Measurements from ENCODE around the gene TSPAN3. TPM values are rescaled to one million over a fixed set of nuclear protein-coding genes. Genes with fewer than 3 reads are reported as not detected.
A peak's percentile ranks its signal among the peaks of the same experiment; 100 is the strongest.

The TSPAN3 gene
- total RNA-seq, 1 experiment from 2014 or later: 84.9 TPM

GRCh38 chr15:77119446-77119845 is 48.5 kb upstream of the TSPAN3 start (continued):
- TF ChIP-seq, protein P1, sequence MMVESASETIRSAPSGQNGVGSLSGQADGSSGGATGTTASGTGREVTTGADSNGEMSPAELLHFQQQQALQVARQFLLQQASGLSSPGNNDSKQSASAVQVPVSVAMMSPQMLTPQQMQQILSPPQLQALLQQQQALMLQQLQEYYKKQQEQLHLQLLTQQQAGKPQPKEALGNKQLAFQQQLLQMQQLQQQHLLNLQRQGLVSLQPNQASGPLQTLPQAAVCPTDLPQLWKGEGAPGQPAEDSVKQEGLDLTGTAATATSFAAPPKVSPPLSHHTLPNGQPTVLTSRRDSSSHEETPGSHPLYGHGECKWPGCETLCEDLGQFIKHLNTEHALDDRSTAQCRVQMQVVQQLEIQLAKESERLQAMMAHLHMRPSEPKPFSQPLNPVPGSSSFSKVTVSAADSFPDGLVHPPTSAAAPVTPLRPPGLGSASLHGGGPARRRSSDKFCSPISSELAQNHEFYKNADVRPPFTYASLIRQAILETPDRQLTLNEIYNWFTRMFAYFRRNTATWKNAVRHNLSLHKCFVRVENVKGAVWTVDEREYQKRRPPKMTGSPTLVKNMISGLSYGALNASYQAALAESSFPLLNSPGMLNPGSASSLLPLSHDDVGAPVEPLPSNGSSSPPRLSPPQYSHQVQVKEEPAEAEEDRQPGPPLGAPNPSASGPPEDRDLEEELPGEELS (CRISPR knock-in tag; IDR thresholded peaks at IDR 0.05): no peak
- TF ChIP-seq GTF2I (CRISPR knock-in tag; conservative IDR thresholded peaks at IDR 0.05) (no peak), MYBL2 (CRISPR knock-in tag; IDR thresholded peaks at IDR 0.05) (no peak), CTCF (IDR thresholded peaks at IDR 0.05) (no peak), CREM (CRISPR knock-in tag; IDR thresholded peaks at IDR 0.05) (no peak), JUN (CRISPR knock-in tag; IDR thresholded peaks at IDR 0.05) (no peak)
- TF ChIP-seq, protein P2, sequence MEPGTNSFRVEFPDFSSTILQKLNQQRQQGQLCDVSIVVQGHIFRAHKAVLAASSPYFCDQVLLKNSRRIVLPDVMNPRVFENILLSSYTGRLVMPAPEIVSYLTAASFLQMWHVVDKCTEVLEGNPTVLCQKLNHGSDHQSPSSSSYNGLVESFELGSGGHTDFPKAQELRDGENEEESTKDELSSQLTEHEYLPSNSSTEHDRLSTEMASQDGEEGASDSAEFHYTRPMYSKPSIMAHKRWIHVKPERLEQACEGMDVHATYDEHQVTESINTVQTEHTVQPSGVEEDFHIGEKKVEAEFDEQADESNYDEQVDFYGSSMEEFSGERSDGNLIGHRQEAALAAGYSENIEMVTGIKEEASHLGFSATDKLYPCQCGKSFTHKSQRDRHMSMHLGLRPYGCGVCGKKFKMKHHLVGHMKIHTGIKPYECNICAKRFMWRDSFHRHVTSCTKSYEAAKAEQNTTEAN (CRISPR knock-in tag; IDR thresholded peaks at IDR 0.05): no peak
- TF ChIP-seq, protein P3, sequence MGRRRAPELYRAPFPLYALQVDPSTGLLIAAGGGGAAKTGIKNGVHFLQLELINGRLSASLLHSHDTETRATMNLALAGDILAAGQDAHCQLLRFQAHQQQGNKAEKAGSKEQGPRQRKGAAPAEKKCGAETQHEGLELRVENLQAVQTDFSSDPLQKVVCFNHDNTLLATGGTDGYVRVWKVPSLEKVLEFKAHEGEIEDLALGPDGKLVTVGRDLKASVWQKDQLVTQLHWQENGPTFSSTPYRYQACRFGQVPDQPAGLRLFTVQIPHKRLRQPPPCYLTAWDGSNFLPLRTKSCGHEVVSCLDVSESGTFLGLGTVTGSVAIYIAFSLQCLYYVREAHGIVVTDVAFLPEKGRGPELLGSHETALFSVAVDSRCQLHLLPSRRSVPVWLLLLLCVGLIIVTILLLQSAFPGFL (CRISPR knock-in tag; IDR thresholded peaks at IDR 0.05; ENCODE audit: borderline replicate concordance): no peak
- TF ChIP-seq, protein P4, sequence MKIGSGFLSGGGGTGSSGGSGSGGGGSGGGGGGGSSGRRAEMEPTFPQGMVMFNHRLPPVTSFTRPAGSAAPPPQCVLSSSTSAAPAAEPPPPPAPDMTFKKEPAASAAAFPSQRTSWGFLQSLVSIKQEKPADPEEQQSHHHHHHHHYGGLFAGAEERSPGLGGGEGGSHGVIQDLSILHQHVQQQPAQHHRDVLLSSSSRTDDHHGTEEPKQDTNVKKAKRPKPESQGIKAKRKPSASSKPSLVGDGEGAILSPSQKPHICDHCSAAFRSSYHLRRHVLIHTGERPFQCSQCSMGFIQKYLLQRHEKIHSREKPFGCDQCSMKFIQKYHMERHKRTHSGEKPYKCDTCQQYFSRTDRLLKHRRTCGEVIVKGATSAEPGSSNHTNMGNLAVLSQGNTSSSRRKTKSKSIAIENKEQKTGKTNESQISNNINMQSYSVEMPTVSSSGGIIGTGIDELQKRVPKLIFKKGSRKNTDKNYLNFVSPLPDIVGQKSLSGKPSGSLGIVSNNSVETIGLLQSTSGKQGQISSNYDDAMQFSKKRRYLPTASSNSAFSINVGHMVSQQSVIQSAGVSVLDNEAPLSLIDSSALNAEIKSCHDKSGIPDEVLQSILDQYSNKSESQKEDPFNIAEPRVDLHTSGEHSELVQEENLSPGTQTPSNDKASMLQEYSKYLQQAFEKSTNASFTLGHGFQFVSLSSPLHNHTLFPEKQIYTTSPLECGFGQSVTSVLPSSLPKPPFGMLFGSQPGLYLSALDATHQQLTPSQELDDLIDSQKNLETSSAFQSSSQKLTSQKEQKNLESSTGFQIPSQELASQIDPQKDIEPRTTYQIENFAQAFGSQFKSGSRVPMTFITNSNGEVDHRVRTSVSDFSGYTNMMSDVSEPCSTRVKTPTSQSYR (CRISPR knock-in tag; IDR thresholded peaks at IDR 0.05): no peak
- TF ChIP-seq, protein P5, sequence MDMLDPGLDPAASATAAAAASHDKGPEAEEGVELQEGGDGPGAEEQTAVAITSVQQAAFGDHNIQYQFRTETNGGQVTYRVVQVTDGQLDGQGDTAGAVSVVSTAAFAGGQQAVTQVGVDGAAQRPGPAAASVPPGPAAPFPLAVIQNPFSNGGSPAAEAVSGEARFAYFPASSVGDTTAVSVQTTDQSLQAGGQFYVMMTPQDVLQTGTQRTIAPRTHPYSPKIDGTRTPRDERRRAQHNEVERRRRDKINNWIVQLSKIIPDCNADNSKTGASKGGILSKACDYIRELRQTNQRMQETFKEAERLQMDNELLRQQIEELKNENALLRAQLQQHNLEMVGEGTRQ (CRISPR knock-in tag; IDR thresholded peaks at IDR 0.05): no peak
- TF ChIP-seq, protein P6, sequence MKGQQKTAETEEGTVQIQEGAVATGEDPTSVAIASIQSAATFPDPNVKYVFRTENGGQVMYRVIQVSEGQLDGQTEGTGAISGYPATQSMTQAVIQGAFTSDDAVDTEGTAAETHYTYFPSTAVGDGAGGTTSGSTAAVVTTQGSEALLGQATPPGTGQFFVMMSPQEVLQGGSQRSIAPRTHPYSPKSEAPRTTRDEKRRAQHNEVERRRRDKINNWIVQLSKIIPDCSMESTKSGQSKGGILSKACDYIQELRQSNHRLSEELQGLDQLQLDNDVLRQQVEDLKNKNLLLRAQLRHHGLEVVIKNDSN (CRISPR knock-in tag; IDR thresholded peaks at IDR 0.05): no peak

- peak; percentile 68 for ATAC-seq
- POLR2A ChIA-PET: no interaction called here
- CTCF ChIA-PET: interaction anchor here (0.8 to 5.8 kb wide), 25 partner anchors 9 to 702 kb away, joined by 3 to 93 read pairs (median 4); partner anchors contain the start of genes HMG20A and LINGO1
- DNase-seq (ENCODE audit: low spot score): no peak
- H3K9me3 Mint-ChIP-seq: no peaks in the 10 kb centered on the region
- no peak overlapping the region for H3K4me3 Mint-ChIP-seq
- H3K36me3 Mint-ChIP-seq: peaks cover 6% of the 10 kb centered on the region; the same call in 1 of the 2 replicates
- no peak for TF ChIP-seq ESRRA (CRISPR knock-in tag; IDR thresholded peaks at IDR 0.05; ENCODE audit: borderline replicate concordance)
- TF ChIP-seq ELF4 (CRISPR knock-in tag; IDR thresholded peaks at IDR 0.05; ENCODE audit: low read depth): no peak
- TF ChIP-seq CTCF (IDR thresholded peaks at IDR 0.05): peak; percentile 35
- TF ChIP-seq ERG (CRISPR knock-in tag; IDR thresholded peaks at IDR 0.05): no peak
- H3K27me3 Mint-ChIP-seq (ENCODE audit: low read depth): no peaks in the 10 kb centered on the region
- peaks cover 28% of the 10 kb centered on the region for H3K4me1 Mint-ChIP-seq
- H3K27ac Mint-ChIP-seq: no peak overlapping the region
Observed at GRCh38 chr15:77118882-77119321, 48.0 kb upstream of the TSPAN3 start.

All from WTC11 (cell line).